NCI-H128 (cell line): ENCODE results near the gene RIPOR1.
"Not testable (repeated sequence)": the region's sequence is repeated elsewhere in the genome, so short reads cannot be mapped to it uniquely, and the experiment has no call there.

Source experiments
- DNase-seq: peaks from one replicate; lab custom pipeline; 2025; ENCODE audit not compliant: unreplicated experiment; lab: John Stamatoyannopoulos, UW

RIPOR1 gene

GRCh38 chr16:67514382-67514828 lies 14.2 kb upstream of the RIPOR1 start:
- no peak for DNase-seq

GRCh38 chr16:67516296-67517154 lies 12.1 kb upstream of the RIPOR1 start:
- DNase-seq, result no peak

- DNase-seq, result no peak
These were observed 11.5 kb upstream of the RIPOR1 start for GRCh38 chr16:67517155-67517445.

- no peak for DNase-seq
These were observed 10.8 kb upstream of the RIPOR1 start for GRCh38 chr16:67517661-67518423.

GRCh38 chr16:67518676-67519075 lies 10.0 kb upstream of the RIPOR1 start:
- DNase-seq, result no peak

- DNase-seq, result no peak
These were observed 9.4 kb upstream of the RIPOR1 start for GRCh38 chr16:67519242-67519641.

GRCh38 chr16:67521095-67521804 lies 7.4 kb upstream of the RIPOR1 start:
- peak; percentile 89 for DNase-seq

- DNase-seq, result no peak
These were observed 3.3 kb upstream of the RIPOR1 start for GRCh38 chr16:67525176-67525860.

GRCh38 chr16:67526149-67526791 lies 2.4 kb upstream of the RIPOR1 start:
- DNase-seq, result no peak

GRCh38 chr16:67528870-67529581 lies 397 bp downstream of the RIPOR1 start:
- DNase-seq, result no peak

GRCh38 chr16:67529582-67530012 lies 968 bp downstream of the RIPOR1 start:
- DNase-seq, result no peak

GRCh38 chr16:67530013-67530939 lies 1.6 kb downstream of the RIPOR1 start:
- no peak for DNase-seq

- DNase-seq, result no peak
These were observed 2.6 kb downstream of the RIPOR1 start for GRCh38 chr16:67531247-67531646.

GRCh38 chr16:67533024-67533560 lies 4.5 kb downstream of the RIPOR1 start:
- no peak for DNase-seq

- not testable (repeated sequence) for DNase-seq
These were observed 5.4 kb downstream of the RIPOR1 start for GRCh38 chr16:67533987-67534386.

- DNase-seq, result no peak
These were observed 5.8 kb downstream of the RIPOR1 start for GRCh38 chr16:67534431-67534830.

GRCh38 chr16:67535201-67535600 lies 6.6 kb downstream of the RIPOR1 start:
- no peak for DNase-seq

- DNase-seq, result no peak
These were observed 8.6 kb downstream of the RIPOR1 start for GRCh38 chr16:67537270-67537635.
